Astrocyte (in vitro differentiated cells and primary cell): ENCODE measurements around the gene ECSIT.

Source experiments
- CTCF ChIP-seq: IDR thresholded peaks from 2 replicates; pipeline ENCODE4 v1.5.1; 2011; ENCODE audit warnings: low read depth, mild to moderate bottlenecking, inconsistent platforms, low read length, moderate library complexity; ENCODE audit not compliant: insufficient read depth
- EZH2 ChIP-seq: IDR thresholded peaks from 2 replicates; pipeline ENCODE4 v1.6.1; 2012; ENCODE audit warnings: mild to moderate bottlenecking, low read length, inconsistent platforms; ENCODE audit not compliant: insufficient read depth

GRCh38 chr19:11460207-11460606 is 68.7 kb downstream of the ECSIT start:
- TF ChIP-seq CTCF (no peak), EZH2 (no peak)
